ENCODE data around the gene RGS1. TPM values are rescaled to one million over a fixed set of nuclear protein-coding genes. Genes with fewer than 3 reads are reported as not detected.
"Not testable (repeated sequence)": the region's sequence is repeated elsewhere in the genome, so short reads cannot be mapped to it uniquely, and the experiment has no call there.

The RGS1 gene, protein sequence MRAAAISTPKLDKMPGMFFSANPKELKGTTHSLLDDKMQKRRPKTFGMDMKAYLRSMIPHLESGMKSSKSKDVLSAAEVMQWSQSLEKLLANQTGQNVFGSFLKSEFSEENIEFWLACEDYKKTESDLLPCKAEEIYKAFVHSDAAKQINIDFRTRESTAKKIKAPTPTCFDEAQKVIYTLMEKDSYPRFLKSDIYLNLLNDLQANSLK
- total RNA-seq = 1 to 10 TPM; 4.4 to 6.0 TPM

DNA sequence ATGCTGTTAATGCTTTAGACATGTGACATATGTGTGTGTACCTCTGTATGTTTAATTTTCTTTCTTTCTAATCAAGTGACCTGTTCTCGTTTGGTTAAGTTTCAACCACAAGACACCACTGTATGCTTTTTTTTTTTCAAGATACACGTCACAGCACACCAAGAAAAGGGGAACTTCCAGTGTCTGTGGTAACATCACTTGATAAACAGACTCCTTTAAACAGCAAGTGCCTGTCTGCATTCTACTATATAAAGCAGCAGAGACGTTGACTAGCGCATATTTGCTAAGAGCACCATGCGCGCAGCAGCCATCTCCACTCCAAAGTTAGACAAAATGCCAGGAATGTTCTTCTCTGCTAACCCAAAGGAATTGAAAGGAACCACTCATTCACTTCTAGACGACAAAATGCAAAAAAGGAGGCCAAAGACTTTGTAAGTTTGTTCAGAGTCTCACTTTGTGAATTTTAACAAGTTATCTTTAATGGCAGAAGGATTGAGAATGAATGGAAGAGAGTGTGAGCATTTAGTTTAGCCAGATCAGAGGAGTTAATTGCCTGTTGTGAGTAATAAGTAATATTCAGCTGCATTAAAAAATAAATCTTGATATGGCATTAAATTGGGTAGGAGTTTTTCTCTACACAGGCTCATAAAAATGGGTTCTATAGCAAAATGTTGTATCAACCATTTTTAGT, at the start of gene RGS1:
Gene RGS1, plus strand, starts transcription at position 275 of the 691 bp plus-strand sequence. Its CDS starts 20 bp downstream, at position 295.
- peak; percentile 38 for DNase-seq
- no peaks in the 10 kb centered on the region for H3K36me3 Mint-ChIP-seq (ENCODE audit: low read depth)
- H3K27me3 Mint-ChIP-seq (ENCODE audit: low read depth) = no peaks in the 10 kb centered on the region
- CTCF ChIA-PET = no interaction called here
- H3K4me3 Mint-ChIP-seq = peak within 1 kb of the TSS; percentile 67
- H3K4me1 Mint-ChIP-seq (ENCODE audit: low read depth) = peaks cover 64% of the 10 kb centered on the region
- H3K9me3 Mint-ChIP-seq = peaks cover 1% of the 10 kb centered on the region
- peak within 1 kb of the TSS; percentile 73 for H3K27ac Mint-ChIP-seq
- intact Hi-C loops (cut with micrococcal nuclease) = loop anchor here (1.0 to 5.0 kb wide), 7 partner anchors 9 to 482 kb away; partner anchors contain the start of genes RO60 and UCHL5

- H3K27ac Mint-ChIP-seq = no peak overlapping the region
- peaks cover 25% of the 10 kb centered on the region for H3K4me1 Mint-ChIP-seq (ENCODE audit: low read depth)
- intact Hi-C loops (cut with micrococcal nuclease) = no loop called here
- no peak overlapping the region for H3K4me3 Mint-ChIP-seq
- H3K36me3 Mint-ChIP-seq (ENCODE audit: low read depth) = no peaks in the 10 kb centered on the region
- no peaks in the 10 kb centered on the region for H3K9me3 Mint-ChIP-seq
- DNase-seq = no peak
- CTCF ChIA-PET = interaction anchor here (0.6 kb wide), 1 partner anchor 13 kb away, joined by 4 read pairs; no protein-coding TSS in a partner anchor
- no peaks in the 10 kb centered on the region for H3K27me3 Mint-ChIP-seq (ENCODE audit: low read depth)
Observed at GRCh38 chr1:192527111-192527795, 48.3 kb upstream of the RGS1 start.

GRCh38 chr1:192527950-192528349, 47.6 kb upstream of the RGS1 start:
- CTCF ChIA-PET = interaction anchor here (0.6 kb wide), 1 partner anchor 12 kb away, joined by 4 read pairs; no protein-coding TSS in a partner anchor
- no peaks in the 10 kb centered on the region for H3K27me3 Mint-ChIP-seq (ENCODE audit: low read depth)
- intact Hi-C loops (cut with micrococcal nuclease) = no loop called here
- H3K4me3 Mint-ChIP-seq = no peak overlapping the region
- no peaks in the 10 kb centered on the region for H3K36me3 Mint-ChIP-seq (ENCODE audit: low read depth)
- peaks cover 2% of the 10 kb centered on the region for H3K9me3 Mint-ChIP-seq
- no peak overlapping the region for H3K27ac Mint-ChIP-seq
- no peak for DNase-seq
- H3K4me1 Mint-ChIP-seq (ENCODE audit: low read depth) = peaks cover 24% of the 10 kb centered on the region

GRCh38 chr1:192529031-192529755, 46.4 kb upstream of the RGS1 start:
- Mint-ChIP-seq H3K27ac (no peak overlapping the region), H3K4me3 (no peak overlapping the region)
- CTCF ChIA-PET = no interaction called here

GRCh38 chr1:192529811-192530210, 45.8 kb upstream of the RGS1 start:
- no peak for DNase-seq
- Mint-ChIP-seq H3K27ac (no peak overlapping the region), H3K27me3 (ENCODE audit: low read depth) (no peaks in the 10 kb centered on the region), H3K4me3 (no peak overlapping the region), H3K4me1 (ENCODE audit: low read depth) (peaks cover 20% of the 10 kb centered on the region), H3K9me3 (peaks cover 2% of the 10 kb centered on the region), H3K36me3 (ENCODE audit: low read depth) (no peaks in the 10 kb centered on the region)
- intact Hi-C loops (cut with micrococcal nuclease) = loop anchor here (1.0 kb wide), 1 partner anchor 110 kb away; no protein-coding TSS in a partner anchor
- CTCF ChIA-PET = no interaction called here

More at GRCh38 chr1:192529031-192529755, 46.4 kb upstream of the RGS1 start:
- intact Hi-C loops (cut with micrococcal nuclease) = no loop called here
- DNase-seq = no peak
- no peaks in the 10 kb centered on the region for H3K27me3 Mint-ChIP-seq (ENCODE audit: low read depth)
- H3K9me3 Mint-ChIP-seq = peaks cover 2% of the 10 kb centered on the region
- no peaks in the 10 kb centered on the region for H3K36me3 Mint-ChIP-seq (ENCODE audit: low read depth)
- peaks cover 24% of the 10 kb centered on the region for H3K4me1 Mint-ChIP-seq (ENCODE audit: low read depth)

- peaks cover 2% of the 10 kb centered on the region for H3K9me3 Mint-ChIP-seq
- H3K27me3 Mint-ChIP-seq (ENCODE audit: low read depth) = no peaks in the 10 kb centered on the region
- no peak overlapping the region for H3K4me3 Mint-ChIP-seq
- CTCF ChIA-PET = no interaction called here
- no peak overlapping the region for H3K27ac Mint-ChIP-seq
- intact Hi-C loops (cut with micrococcal nuclease) = loop anchor here (1.0 kb wide), 1 partner anchor 110 kb away; no protein-coding TSS in a partner anchor
- DNase-seq = no peak
- peaks cover 20% of the 10 kb centered on the region for H3K4me1 Mint-ChIP-seq (ENCODE audit: low read depth)
- no peaks in the 10 kb centered on the region for H3K36me3 Mint-ChIP-seq (ENCODE audit: low read depth)
Observed at GRCh38 chr1:192530254-192530653, 45.3 kb upstream of the RGS1 start.

DNA sequence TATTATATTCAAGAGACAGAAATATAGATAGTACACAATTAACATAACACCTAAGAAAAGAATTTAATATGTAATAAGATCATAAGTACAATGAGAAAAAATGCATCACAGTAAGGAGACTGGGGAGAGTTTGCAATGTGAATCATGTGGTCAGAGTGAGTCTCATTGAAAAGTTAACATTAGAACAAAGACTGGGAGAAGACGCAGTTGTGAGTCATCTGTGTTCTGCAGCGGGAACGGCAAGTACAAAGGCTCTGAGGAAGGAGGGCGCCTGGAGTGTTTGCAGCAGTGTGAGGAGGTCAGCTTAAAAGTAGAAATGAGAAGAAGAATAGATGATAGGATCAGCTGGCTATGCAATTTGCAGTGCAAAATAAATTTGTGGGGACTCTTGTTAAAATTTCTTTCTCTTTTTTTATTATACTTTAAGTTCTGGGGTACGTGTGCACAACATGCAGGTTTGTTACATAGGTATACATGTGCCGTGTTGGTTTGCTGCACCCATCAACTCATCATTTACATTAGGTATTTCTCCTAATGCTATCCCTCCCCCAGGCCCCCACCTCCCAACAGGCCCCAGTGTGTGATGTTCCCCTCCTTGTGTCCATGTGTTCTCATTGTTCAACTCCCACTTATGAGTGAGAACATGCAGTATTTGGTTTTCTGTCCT, 44.4 kb upstream of the RGS1 start:
- intact Hi-C loops (cut with micrococcal nuclease) = loop anchor here (1.0 kb wide), 4 partner anchors 8 to 44 kb away; partner anchors contain the start of gene RGS1
- DNase-seq = peak; percentile 71

DNA sequence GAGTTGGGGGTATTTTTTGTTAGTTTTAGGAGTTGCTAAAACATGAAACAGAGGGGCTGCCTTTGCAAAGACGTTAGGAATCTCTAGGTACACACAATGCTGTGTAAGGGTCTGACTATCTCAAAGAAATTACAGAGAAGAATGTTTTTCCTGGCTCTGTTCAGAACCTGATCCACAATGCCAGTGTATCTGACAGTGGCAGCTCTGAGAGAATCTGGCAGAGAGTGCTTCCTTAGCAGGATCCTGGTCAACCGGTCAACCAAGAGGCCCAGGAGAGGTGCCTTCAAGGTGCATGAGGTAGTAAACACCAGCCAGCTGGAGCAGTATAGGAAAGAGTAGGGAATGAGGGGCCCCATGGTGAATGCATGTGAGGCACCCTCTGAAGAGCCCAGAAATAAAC, 40.9 kb upstream of the RGS1 start:
- Mint-ChIP-seq H3K4me3 (no peak overlapping the region), H3K27me3 (ENCODE audit: low read depth) (no peaks in the 10 kb centered on the region), H3K27ac (no peak overlapping the region), H3K9me3 (peaks cover 2% of the 10 kb centered on the region), H3K4me1 (ENCODE audit: low read depth) (peaks cover 39% of the 10 kb centered on the region), H3K36me3 (ENCODE audit: low read depth) (peaks cover 3% of the 10 kb centered on the region)
- DNase-seq = no peak
- intact Hi-C loops (cut with micrococcal nuclease) = loop anchor here (5.0 kb wide), 1 partner anchor 273 kb away; the partner anchor contains the start of gene RGS2
- CTCF ChIA-PET = no interaction called here

More for the DNA sequence above, 44.4 kb upstream of the RGS1 start:
- H3K4me3 Mint-ChIP-seq; CTCF ChIA-PET; H3K36me3 Mint-ChIP-seq (ENCODE audit: low read depth); H3K9me3 Mint-ChIP-seq; H3K27me3 Mint-ChIP-seq (ENCODE audit: low read depth); H3K27ac Mint-ChIP-seq: not testable (repeated sequence)
- H3K4me1 Mint-ChIP-seq (ENCODE audit: low read depth) = peaks cover 20% of the 10 kb centered on the region

DNA sequence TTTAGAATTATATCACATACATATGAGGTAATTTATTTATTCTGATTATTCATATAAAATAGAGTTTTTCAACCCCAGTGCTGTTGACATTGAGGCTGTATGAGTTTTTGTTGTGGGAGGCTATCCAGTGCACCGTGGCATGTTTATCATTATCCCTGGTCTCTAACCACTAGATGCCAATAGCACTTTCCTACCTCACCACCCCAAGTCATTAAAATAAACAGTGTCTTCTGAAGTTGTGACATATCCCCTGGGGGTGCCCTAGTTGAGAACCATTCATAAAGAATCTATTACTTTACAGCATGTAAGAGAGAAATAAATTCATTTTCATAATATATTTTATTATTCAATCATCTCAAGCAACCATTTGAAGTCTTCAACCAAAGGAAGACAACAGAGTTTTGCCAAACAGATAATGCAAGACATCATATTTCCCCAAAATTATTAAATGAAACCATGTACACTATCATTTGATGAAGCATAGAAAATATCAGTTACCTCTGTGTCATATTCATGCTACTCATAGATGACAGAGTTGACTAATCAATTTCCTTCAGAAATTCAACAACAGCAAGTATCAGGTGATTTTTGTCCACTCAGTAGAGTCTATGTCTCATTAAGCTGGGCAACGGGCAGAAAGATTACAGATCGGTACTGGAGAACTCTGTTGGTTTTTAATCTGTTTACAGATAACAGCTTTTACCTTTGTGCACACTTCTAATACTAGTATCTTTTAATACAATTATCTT, 39.5 kb upstream of the RGS1 start:
- Mint-ChIP-seq H3K4me1 (ENCODE audit: low read depth) (peaks cover 31% of the 10 kb centered on the region), H3K36me3 (ENCODE audit: low read depth) (peaks cover 3% of the 10 kb centered on the region), H3K27ac (no peak overlapping the region), H3K27me3 (ENCODE audit: low read depth) (no peaks in the 10 kb centered on the region), H3K4me3 (no peak overlapping the region), H3K9me3 (peaks cover 2% of the 10 kb centered on the region)
- CTCF ChIA-PET = no interaction called here
- DNase-seq = no peak
- intact Hi-C loops (cut with micrococcal nuclease) = loop anchor here (5.0 kb wide), 1 partner anchor 271 kb away; the partner anchor contains the start of gene RGS2

DNA sequence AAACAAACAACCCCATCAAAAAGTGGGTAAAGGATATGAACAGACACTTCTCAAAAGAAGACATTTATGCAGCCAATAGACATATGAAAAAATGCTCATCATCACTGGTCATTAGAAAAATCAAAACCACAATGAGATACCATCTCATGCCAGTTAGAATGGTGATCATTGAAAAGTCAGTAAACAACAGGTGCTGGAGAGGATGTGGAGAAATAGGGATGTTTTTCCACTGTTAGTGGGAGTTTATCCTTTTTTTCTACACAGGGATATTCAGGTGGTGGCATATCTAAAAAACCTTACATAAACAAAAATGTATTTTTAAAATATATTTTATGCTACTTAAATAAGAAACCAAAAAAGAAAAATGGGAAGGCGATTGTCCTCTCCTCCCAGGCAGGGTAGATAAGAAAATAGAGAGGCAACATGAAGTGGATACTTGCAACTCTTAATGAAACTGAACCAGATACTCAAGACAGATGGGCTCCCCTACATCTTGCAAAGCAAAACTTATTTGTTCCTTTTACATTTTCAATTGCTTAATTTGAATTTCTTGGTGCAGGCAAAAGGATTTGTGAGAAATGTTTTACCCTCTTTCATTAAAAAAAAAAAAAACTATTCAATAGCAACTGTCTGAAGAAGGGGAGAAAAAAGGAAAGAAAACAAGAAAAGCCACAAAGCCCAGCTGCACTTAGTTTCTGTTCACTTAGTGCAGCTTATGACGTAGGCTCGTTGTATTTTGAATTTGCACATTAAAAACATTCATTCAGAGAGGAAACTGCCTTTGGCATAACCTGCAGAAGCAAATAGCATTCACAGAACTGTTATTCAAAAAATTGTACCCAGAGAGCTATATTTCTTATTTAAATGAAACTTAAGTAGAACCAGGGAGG, 36.9 kb upstream of the RGS1 start:
- CTCF ChIA-PET = interaction anchor here (0.7 to 1.4 kb wide), 2 partner anchors 22 to 567 kb away, joined by 3 to 6 read pairs; no protein-coding TSS in a partner anchor
- H3K4me1 Mint-ChIP-seq (ENCODE audit: low read depth) = peaks cover 26% of the 10 kb centered on the region

More for the DNA sequence above, 36.9 kb upstream of the RGS1 start:
- intact Hi-C loops (cut with micrococcal nuclease) = loop anchor here (1.0 to 5.0 kb wide), 7 partner anchors 7 to 398 kb away; partner anchors contain the start of genes RGS1 and RGS2
- H3K4me3 Mint-ChIP-seq = no peak overlapping the region
- no peaks in the 10 kb centered on the region for H3K27me3 Mint-ChIP-seq (ENCODE audit: low read depth)
- H3K36me3 Mint-ChIP-seq (ENCODE audit: low read depth) = peaks cover 3% of the 10 kb centered on the region
- no peaks in the 10 kb centered on the region for H3K9me3 Mint-ChIP-seq
- peak; percentile 53 for DNase-seq
- H3K27ac Mint-ChIP-seq = peak overlapping the region; percentile 51

Measured in activated naive CD4-positive, alpha-beta T cell treated with anti-CD3 and anti-CD28 coated beads for 36 hours (primary cell).